PC-3 (cell line): ENCODE data around the gene IRAK3. TPM values are rescaled to one million over a fixed set of nuclear protein-coding genes. Genes with fewer than 3 reads are reported as not detected.

Experiments used
- ATAC-seq: fragments of 200-7000 bp; cut with Tn5 transposase; 2 replicates; pipeline ENCODE4 v1.9.1; 2020; ENCODE audit warnings: mild to moderate bottlenecking, moderate library complexity
- BruUV-seq: library from RNA; stranded (reverse); fragments of 400-500 nt; replicated peaks from 2 replicates; lab custom pipeline; 2021; lab: Mats Ljungman, UMichigan
- CTCF ChIA-PET: fragments of 300-600 bp; sonication (Branson Sonifier 250); formaldehyde crosslinking; loops from one replicate; lab custom pipeline; 2022; ENCODE audit warnings: antibody characterized with exemption; lab: Charles Lee
- POLR2A ChIA-PET: fragments of 300-600 bp; sonication (Branson Sonifier 250); formaldehyde crosslinking; loops from one replicate; lab custom pipeline; 2022; ENCODE audit warnings: antibody characterized with exemption; ENCODE audit not compliant: unreplicated experiment; lab: Charles Lee
- DNase-seq: peaks from one replicate; pipeline ENCODE4 v3.0.0-alpha.2; 2015
- H2AFZ ChIP-seq: fragments of 300-600 bp; sonication (generic); 2 replicates; pipeline ENCODE4 v1.6.0; 2016; ENCODE audit warnings: antibody characterized with exemption, low read length
- H3F3A ChIP-seq: fragments of 300-600 bp; sonication (generic); one replicate; pipeline ENCODE4 v1.6.0; 2017; ENCODE audit warnings: antibody characterized with exemption, low read length, control low read depth, mild to moderate bottlenecking; ENCODE audit not compliant: unreplicated experiment
- H3K27ac ChIP-seq: fragments of 300-600 bp; sonication (generic); 2 replicates; pipeline ENCODE4 v1.5.1; 2016; ENCODE audit warnings: mild to moderate bottlenecking, low read length
- H3K27me3 ChIP-seq: fragments of 300-600 bp; sonication (generic); 2 replicates; pipeline ENCODE4 v1.6.1; 2016; ENCODE audit warnings: low read length, mixed read lengths
- H3K36me3 ChIP-seq: fragments of 300-600 bp; sonication (generic); 2 replicates; pipeline ENCODE4 v1.6.1; 2016; ENCODE audit warnings: low read depth, mixed run types, low read length, mixed read lengths
- H3K4me1 ChIP-seq: fragments of 300-600 bp; sonication (generic); 2 replicates; pipeline ENCODE4 v1.5.1; 2016; ENCODE audit warnings: low read length; ENCODE audit not compliant: insufficient read depth
- H3K4me2 ChIP-seq: fragments of 300-600 bp; sonication (generic); 2 replicates; pipeline ENCODE4 v1.6.0; 2016; ENCODE audit warnings: low read length
- H3K4me3 ChIP-seq: fragments of 300-600 bp; sonication (generic); 2 replicates; pipeline ENCODE4 v1.5.1; 2016; ENCODE audit warnings: mild to moderate bottlenecking, low read length, mixed read lengths
- H3K79me2 ChIP-seq: fragments of 300-600 bp; sonication (generic); 2 replicates; pipeline ENCODE4 v1.6.1; 2017; ENCODE audit warnings: low read length, mixed read lengths
- H3K9ac ChIP-seq: fragments of 300-600 bp; sonication (generic); 2 replicates; pipeline ENCODE4 v1.6.0; 2016; ENCODE audit warnings: mild to moderate bottlenecking, low read length
- H3K9me2 ChIP-seq: fragments of 300-600 bp; sonication (generic); replicated peaks from 2 replicates; pipeline ENCODE4 v1.6.1; 2016; ENCODE audit warnings: mixed run types, low read length, mixed read lengths
- H3K9me3 ChIP-seq: fragments of 300-600 bp; sonication (generic); 2 replicates; pipeline ENCODE4 v1.6.1; 2016; ENCODE audit warnings: low read length, mixed read lengths
- H4K20me1 ChIP-seq: fragments of 300-600 bp; sonication (generic); 2 replicates; pipeline ENCODE4 v1.6.1; 2016; ENCODE audit warnings: low read length, mixed read lengths
- CTCF ChIP-seq: fragments of 300-600 bp; sonication (generic); conservative IDR thresholded peaks from 2 replicates; pipeline ENCODE4 v1.5.1; 2017; ENCODE audit warnings: antibody characterized with exemption, low read depth, mild to moderate bottlenecking, low read length
- EZH2 ChIP-seq: fragments of 300-600 bp; sonication (generic); IDR thresholded peaks from one replicate; pipeline ENCODE4 v1.6.1; 2017; ENCODE audit warnings: antibody characterized with exemption, mild to moderate bottlenecking, low read length; ENCODE audit not compliant: unreplicated experiment
- EZH2phosphoT487 ChIP-seq: fragments of 300-600 bp; sonication (generic); IDR thresholded peaks from 2 replicates; pipeline ENCODE4 v1.6.1; 2018; ENCODE audit warnings: mild to moderate bottlenecking, antibody characterized with exemption, low read length, borderline replicate concordance
- intact Hi-C: fragments of 100-400 bp; cut with micrococcal nuclease; formaldehyde crosslinking; loops from 2 replicates; pipeline ENCODE4 v1.9.0; 2023
- total RNA-seq: library from RNA; depleted of rRNA; stranded (reverse); fragments of >200 nt; gene quantifications from 2 replicates; pipeline ENCODE4 v1.2.3, GENCODE V29; 2014

The IRAK3 gene
- total RNA-seq, 1 experiment from 2014 or later = not detected

GRCh38 chr12:66140731-66141130 lies 48.3 kb upstream of the IRAK3 start:
- no peak for ATAC-seq
- no peak for DNase-seq
- Histone ChIP-seq H3K36me3 (peaks cover 57% of the 10 kb centered on the region), H4K20me1 (no peaks in the 10 kb centered on the region), H3F3A (no peaks in the 10 kb centered on the region), H3K4me3 (no peak overlapping the region), H2AFZ (no peak overlapping the region), H3K27me3 (no peaks in the 10 kb centered on the region), H3K9me3 (0 out of 2 replicates have a peak, but pooled peaks cover 9% of the 10 kb centered on the region), H3K79me2 (no peaks in the 10 kb centered on the region), H3K9ac (no peak overlapping the region), H3K9me2 (no peaks in the 10 kb centered on the region), H3K4me2 (no peak overlapping the region), H3K4me1 (peaks cover 12% of the 10 kb centered on the region), H3K27ac (no peak overlapping the region)
- TF ChIP-seq EZH2 (no peak), CTCF (no peak), EZH2phosphoT487 (no peak)
- no TSS peak for BruUV-seq
- POLR2A ChIA-PET = no interaction called here
- CTCF ChIA-PET = no interaction called here
- intact Hi-C loops = loop anchor here (10.0 kb wide), 2 partner anchors 134 to 164 kb away; partner anchors contain the start of gene HELB

GRCh38 chr12:66141299-66141698 lies 47.7 kb upstream of the IRAK3 start:
- POLR2A ChIA-PET = no interaction called here
- no peak overlapping the region for H3K9ac ChIP-seq
- peaks cover 12% of the 10 kb centered on the region for H3K4me1 ChIP-seq
- H3K27me3 ChIP-seq = no peaks in the 10 kb centered on the region
- no peak overlapping the region for H3K27ac ChIP-seq
- no TSS peak for BruUV-seq
- H3K79me2 ChIP-seq = no peaks in the 10 kb centered on the region
- no peaks in the 10 kb centered on the region for H3K9me2 ChIP-seq
- 0 out of 2 replicates have a peak, but pooled peaks cover 9% of the 10 kb centered on the region for H3K9me3 ChIP-seq
- DNase-seq (no peak), ATAC-seq (no peak)
- no peak overlapping the region for H3K4me3 ChIP-seq
- intact Hi-C loops = loop anchor here (10.0 kb wide), 2 partner anchors 134 to 164 kb away; partner anchors contain the start of gene HELB
- peaks cover 54% of the 10 kb centered on the region for H3K36me3 ChIP-seq
- CTCF ChIA-PET = no interaction called here
- no peak overlapping the region for H3K4me2 ChIP-seq
- no peak overlapping the region for H2AFZ ChIP-seq
- H4K20me1 ChIP-seq = no peaks in the 10 kb centered on the region
- TF ChIP-seq EZH2phosphoT487 (no peak), CTCF (no peak), EZH2 (no peak)
- H3F3A ChIP-seq = no peaks in the 10 kb centered on the region

GRCh38 chr12:66142826-66143225 lies 46.2 kb upstream of the IRAK3 start:
- peaks cover 47% of the 10 kb centered on the region for H3K36me3 ChIP-seq

More at GRCh38 chr12:66142826-66143225, 46.2 kb upstream of the IRAK3 start:
- intact Hi-C loops = loop anchor here (10.0 kb wide), 2 partner anchors 132 to 162 kb away; partner anchors contain the start of gene HELB
- Histone ChIP-seq H3K4me1 (peaks cover 12% of the 10 kb centered on the region), H3K79me2 (no peaks in the 10 kb centered on the region), H4K20me1 (no peaks in the 10 kb centered on the region), H3K9me3 (0 out of 2 replicates have a peak, but pooled peaks cover 9% of the 10 kb centered on the region), H2AFZ (no peak overlapping the region), H3K27me3 (no peaks in the 10 kb centered on the region), H3K4me2 (no peak overlapping the region), H3K4me3 (no peak overlapping the region), H3K9ac (no peak overlapping the region), H3F3A (no peaks in the 10 kb centered on the region), H3K9me2 (no peaks in the 10 kb centered on the region), H3K27ac (no peak overlapping the region)
- DNase-seq (no peak), ATAC-seq (no peak)
- POLR2A ChIA-PET = no interaction called here
- CTCF ChIA-PET = no interaction called here
- no TSS peak for BruUV-seq
- no peak for TF ChIP-seq CTCF
- TF ChIP-seq EZH2phosphoT487 = no peak
- TF ChIP-seq EZH2 = no peak
